GM12872 (cell line): ENCODE measurements around the gene CLK4.

Experiments used
- CTCF ChIP-seq: IDR thresholded peaks from 3 replicates; pipeline ENCODE4 v1.5.1; 2011; ENCODE audit warnings: low read depth, mild to moderate bottlenecking, low read length, moderate library complexity; ENCODE audit not compliant: insufficient read depth

Gene CLK4

DNA sequence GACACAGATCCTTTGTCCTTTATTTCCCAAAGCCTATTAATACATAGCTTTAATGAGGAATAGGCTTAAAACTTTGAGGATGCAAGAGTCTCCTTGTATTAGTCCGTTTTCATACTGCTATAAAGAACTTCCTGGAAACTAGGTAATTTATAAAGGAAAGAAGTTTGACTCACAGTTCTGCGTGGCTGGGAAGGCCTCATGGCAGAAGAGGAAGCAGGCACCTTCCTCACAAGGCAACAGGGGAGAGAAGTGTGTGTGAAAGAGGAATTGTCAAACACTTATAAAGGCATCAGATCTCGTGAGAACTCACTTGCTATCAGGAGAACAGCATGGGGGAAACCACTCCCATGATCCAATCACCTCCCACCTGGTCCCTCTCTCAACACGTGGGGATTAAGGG is 5.4 kb upstream of the CLK4 start:
- no peak for TF ChIP-seq CTCF

DNA sequence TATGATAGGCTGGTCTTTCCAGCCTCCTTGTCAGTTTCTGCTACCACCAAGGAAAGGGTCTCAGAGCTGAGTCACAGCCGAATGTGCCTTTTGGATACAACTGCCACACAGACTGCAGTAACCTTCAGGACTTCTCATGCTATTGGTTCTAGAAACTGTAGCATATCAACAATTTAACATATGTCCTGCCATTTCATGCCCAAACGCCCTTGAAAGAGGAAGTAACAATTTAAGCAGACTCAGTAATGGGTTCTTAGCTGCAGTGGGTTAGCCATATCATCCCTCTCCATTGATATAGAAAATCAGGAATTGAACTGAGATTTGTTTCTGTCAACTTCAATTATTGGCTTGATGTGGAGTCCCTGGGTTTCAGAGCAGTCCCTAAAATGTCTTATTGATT is 4.1 kb upstream of the CLK4 start:
- no peak for TF ChIP-seq CTCF

DNA sequence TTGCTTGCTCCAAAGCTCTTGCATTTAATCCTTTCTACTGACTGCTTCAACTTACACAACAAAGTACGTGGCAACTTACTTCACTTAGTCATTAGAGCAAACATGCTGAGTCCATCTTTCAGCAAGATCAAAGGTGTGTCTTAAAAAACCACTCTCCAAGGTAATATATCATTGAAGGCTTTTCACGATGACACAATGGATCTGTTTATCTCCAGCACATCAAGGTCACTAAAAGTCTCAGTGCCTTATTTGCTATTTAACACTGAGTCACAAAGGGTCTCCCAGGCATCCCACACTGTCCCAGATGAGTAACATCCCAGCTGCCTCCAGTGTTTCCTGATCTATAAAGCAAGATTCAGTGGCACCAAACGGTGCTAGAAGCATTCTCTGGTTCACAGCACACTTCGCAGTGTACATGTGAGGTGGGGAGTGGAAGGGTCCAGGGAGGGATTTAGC is 3.7 kb upstream of the CLK4 start:
- TF ChIP-seq CTCF, result no peak

GRCh38 chr5:178627259-178627598 is 379 bp upstream of the CLK4 start:
- TF ChIP-seq CTCF, result no peak

- no peak for TF ChIP-seq CTCF
Observed at GRCh38 chr5:178625679-178626483, 969 bp downstream of the CLK4 start.

DNA sequence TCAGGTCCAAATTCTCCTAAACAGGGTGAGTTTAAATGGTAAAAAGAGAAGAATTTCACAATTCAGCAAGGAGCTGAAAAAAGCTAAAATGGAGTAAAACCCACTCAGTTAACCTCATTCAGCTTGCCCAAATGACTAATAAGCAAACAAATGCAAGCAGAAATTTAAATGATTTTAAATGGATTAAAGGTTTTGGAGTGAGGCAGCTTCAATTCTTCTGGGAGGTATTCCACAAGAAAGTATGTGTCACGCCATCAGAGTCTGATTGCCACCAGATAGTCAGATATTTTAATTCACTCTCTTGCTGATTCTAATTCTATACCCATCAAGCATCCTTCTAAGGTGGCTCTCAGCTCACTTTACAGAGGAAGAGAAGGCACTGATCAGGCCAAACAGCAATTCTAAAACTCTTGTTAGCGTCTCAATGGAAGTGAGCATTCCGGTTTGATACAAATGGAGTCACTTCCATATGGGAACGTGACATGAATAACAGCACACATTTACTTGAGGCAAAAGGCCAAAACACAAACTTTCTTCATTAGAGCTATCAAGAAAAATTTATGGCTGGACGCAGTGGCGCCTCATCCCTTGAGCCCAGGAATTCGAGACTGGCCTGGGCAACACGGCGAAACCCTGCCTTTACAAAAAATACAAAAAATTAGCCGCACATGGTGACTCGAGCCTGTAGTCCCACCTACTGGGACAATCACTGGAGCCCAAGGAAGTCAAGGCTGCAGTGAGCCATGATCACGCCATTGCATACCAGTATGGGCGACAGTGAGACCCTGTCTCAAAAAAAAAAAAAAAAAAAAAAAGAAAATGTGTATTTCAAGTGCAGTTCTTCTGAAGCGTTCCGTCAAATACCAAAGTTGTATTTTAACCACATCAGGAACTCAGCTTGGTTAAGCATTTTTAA is 2.0 kb downstream of the CLK4 start:
- no peak for TF ChIP-seq CTCF

GRCh38 chr5:178622679-178623247 is 4.1 kb downstream of the CLK4 start:
- no peak for TF ChIP-seq CTCF
